Type B pancreatic cell (in vitro differentiated cells): ENCODE data around the gene ZC3H4. TPM values are rescaled to one million over a fixed set of nuclear protein-coding genes. Genes with fewer than 3 reads are reported as not detected.

Experiments
- DNase-seq: peaks from one replicate; pipeline ENCODE4 v3.0.0; 2021; ENCODE audit warnings: mixed read lengths; ENCODE audit not compliant: unreplicated experiment; ENCODE audit errors: extremely low spot score
- H3K27ac Mint-ChIP-seq: 2 replicates; pipeline ENCODE4 v1.8.0; 2021; ENCODE audit warnings: mild to moderate bottlenecking, mixed read lengths
- H3K27me3 Mint-ChIP-seq: 2 replicates; pipeline ENCODE4 v1.8.0; 2021; ENCODE audit warnings: mixed read lengths
- H3K36me3 Mint-ChIP-seq: 2 replicates; pipeline ENCODE4 v1.8.0; 2021; ENCODE audit warnings: mixed read lengths
- H3K4me1 Mint-ChIP-seq: one replicate; pipeline ENCODE4 v1.8.0; 2021; ENCODE audit warnings: mixed read lengths; ENCODE audit not compliant: unreplicated experiment
- H3K4me3 Mint-ChIP-seq: 2 replicates; pipeline ENCODE4 v1.8.0; 2021; ENCODE audit warnings: mild to moderate bottlenecking, mixed read lengths
- H3K9me3 Mint-ChIP-seq: 2 replicates; pipeline ENCODE4 v1.8.0; 2021; ENCODE audit warnings: mixed read lengths
- total RNA-seq: library from RNA; stranded (reverse); gene quantifications from 2 replicates; pipeline ENCODE4 v1.2.1, GENCODE V29; 2021; ENCODE audit warnings: low replicate concordance
- TF ChIP-seq, protein P1 (sequence below): fragments of 200-600 bp; sonication (generic); conservative IDR thresholded peaks from 2 replicates; pipeline ENCODE4 v1.5.0; 2021; ENCODE audit warnings: antibody characterized with exemption, mild to moderate bottlenecking

The ZC3H4 gene
- total RNA-seq, 1 donor from 2014 or later: 71.4 TPM

DNA sequence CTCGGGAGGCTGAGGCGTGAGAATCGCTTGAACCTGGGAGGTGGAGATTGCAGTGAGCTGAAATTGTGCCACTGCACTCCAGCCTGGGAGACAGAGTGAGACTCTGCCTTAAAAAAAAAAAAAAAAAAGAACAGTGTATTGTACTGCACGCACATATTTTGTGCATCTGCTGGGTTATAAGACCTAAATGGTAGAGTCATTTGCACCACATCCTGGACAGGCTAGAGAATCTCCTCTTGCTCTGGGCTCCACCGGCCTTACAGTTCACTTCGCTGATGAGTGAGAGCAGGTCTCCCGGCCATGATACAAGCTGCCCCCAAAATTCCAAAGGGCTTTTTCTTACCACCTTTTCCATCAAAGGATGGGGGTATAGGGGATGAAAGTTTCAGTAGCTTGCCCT lies 9.8 kb upstream of the ZC3H4 start:
- H3K36me3 Mint-ChIP-seq: no peaks in the 10 kb centered on the region
- TF ChIP-seq, protein P1, sequence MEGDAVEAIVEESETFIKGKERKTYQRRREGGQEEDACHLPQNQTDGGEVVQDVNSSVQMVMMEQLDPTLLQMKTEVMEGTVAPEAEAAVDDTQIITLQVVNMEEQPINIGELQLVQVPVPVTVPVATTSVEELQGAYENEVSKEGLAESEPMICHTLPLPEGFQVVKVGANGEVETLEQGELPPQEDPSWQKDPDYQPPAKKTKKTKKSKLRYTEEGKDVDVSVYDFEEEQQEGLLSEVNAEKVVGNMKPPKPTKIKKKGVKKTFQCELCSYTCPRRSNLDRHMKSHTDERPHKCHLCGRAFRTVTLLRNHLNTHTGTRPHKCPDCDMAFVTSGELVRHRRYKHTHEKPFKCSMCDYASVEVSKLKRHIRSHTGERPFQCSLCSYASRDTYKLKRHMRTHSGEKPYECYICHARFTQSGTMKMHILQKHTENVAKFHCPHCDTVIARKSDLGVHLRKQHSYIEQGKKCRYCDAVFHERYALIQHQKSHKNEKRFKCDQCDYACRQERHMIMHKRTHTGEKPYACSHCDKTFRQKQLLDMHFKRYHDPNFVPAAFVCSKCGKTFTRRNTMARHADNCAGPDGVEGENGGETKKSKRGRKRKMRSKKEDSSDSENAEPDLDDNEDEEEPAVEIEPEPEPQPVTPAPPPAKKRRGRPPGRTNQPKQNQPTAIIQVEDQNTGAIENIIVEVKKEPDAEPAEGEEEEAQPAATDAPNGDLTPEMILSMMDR: no peak
- peaks cover 9% of the 10 kb centered on the region for H3K4me1 Mint-ChIP-seq
- no peaks in the 10 kb centered on the region for H3K27me3 Mint-ChIP-seq
- no peak overlapping the region for H3K27ac Mint-ChIP-seq
- no peak for DNase-seq
- H3K4me3 Mint-ChIP-seq: no peak overlapping the region
- H3K9me3 Mint-ChIP-seq: no peaks in the 10 kb centered on the region

DNA sequence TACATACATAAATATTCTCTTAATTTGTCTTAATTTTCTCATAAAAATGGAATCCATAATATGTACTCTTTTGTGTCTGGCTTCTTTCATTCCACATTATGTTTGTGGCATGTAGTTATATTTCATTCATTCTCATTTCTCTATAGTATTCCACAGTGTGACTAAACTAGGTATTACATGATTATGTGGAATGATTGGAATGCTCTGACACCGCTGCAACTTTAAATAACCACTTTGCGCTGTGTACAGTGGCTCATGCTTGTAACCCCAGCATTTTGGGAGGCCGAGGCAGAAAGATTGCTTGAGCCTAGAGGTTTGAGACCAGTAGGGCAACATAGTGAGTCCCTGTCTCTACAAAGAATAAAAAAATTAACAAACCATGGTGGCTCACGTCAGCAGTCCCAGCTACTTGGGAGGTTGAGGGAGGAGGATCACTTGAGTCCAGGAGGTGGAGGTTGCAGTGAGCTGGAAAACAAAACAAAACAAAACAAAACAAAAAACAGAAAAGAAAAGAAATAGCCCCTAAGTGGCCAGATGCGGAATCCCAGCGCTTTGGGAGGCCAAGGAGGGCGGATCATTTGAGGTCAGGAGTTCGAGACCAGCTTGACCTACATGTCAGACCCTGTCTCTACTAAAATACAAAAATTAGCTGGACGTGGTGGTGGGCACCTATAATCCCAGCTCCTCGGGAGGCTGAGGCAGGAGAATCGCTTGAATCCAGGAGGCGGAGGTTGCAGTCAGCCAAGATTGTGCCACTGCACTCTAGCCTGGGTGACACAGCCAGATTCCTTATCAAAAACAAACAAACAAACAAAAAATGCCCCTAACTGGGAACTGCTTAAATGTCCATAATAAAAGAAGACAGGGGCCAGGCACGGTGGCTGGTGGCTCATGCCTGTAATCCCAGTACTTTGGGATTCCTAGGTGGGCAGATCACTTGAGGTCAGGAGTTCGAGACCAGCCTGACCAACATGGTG lies 9.1 kb upstream of the ZC3H4 start:
- peak overlapping the region; percentile 73 for H3K27ac Mint-ChIP-seq

DNA sequence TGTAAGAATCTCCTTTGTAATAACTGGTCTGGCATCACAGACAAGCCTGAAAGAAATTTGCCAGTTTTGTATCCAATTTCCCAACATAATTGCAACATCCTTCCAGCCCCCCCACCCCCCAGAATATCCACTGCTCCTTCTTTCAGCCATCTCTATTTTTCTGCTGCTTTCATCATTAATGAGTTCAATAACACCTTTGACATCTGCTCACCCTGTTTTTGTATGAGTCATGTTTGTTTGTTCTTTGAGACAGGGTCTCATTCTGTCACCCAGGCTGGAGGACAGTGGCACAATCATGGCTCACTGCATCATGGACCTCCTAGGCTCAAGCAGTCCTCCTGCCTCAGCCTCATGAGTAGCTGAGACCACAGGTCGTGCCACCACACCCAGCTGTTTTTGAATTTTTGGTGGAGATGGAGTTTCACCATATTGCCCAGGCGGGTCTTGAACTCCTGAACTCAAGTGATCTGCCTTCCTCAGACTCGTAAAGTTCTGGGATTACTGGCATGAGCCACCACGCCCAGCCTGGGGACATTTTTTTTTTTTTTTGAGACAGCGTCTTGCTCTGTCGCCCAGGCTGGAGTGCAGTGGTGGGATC lies 7.0 kb upstream of the ZC3H4 start:
- Mint-ChIP-seq H3K27ac (no peak overlapping the region), H3K4me1 (peaks cover 9% of the 10 kb centered on the region), H3K27me3 (no peaks in the 10 kb centered on the region), H3K4me3 (no peak overlapping the region), H3K36me3 (no peaks in the 10 kb centered on the region), H3K9me3 (no peaks in the 10 kb centered on the region)
- no peak for DNase-seq
- TF ChIP-seq, protein P1: no peak

More for the DNA sequence above, 9.1 kb upstream of the ZC3H4 start:
- Mint-ChIP-seq H3K9me3 (no peaks in the 10 kb centered on the region), H3K27me3 (no peaks in the 10 kb centered on the region), H3K4me3 (no peak overlapping the region), H3K4me1 (peaks cover 9% of the 10 kb centered on the region), H3K36me3 (no peaks in the 10 kb centered on the region)
- TF ChIP-seq, protein P1: no peak
- no peak for DNase-seq

DNA sequence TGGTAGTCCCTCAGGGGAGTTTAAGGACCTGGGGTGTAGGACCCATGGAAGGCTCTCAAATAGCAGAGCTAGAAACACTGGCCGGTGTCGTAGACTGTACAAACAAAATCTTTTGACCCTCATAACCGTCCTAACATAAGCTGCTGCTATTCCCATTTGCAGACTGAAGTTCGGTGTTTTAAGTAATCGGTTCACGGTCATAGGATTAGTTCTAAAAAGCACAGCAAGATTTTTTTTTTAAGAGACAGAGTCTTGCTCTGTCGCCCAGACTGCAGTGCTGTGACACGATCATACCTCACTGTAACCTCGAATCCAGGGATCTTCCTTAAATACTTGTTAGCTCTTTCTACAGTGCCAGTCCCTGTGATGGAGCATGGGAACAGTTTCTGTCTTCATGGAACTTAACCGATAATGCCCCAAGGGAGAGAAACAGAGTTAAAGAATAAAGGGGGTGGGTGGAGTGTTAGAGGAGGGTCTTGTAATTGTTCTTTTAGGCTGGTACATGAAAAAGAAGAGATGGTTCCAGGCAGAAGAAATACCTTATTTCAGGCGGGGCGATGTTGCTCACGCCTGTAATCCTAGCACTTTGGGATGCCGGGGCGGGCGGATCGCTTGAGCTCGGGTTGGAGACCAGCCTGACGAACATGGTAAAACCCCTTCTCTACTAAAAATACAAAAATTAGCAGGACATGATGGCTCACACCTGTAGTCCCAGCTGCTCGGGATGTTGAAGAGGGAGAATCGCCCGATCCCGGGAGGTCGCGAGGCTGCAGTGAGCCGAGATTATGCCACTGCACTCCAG lies 475 bp upstream of the ZC3H4 start:
- H3K9me3 Mint-ChIP-seq: no peaks in the 10 kb centered on the region
- peaks cover 23% of the 10 kb centered on the region for H3K4me1 Mint-ChIP-seq
- peak overlapping the region; percentile 95 for H3K4me3 Mint-ChIP-seq
- H3K36me3 Mint-ChIP-seq: peaks cover 18% of the 10 kb centered on the region
- TF ChIP-seq, protein P1: no peak
- H3K27me3 Mint-ChIP-seq: peaks cover 6% of the 10 kb centered on the region
- DNase-seq: no peak
- peak overlapping the region; percentile 100 for H3K27ac Mint-ChIP-seq

DNA sequence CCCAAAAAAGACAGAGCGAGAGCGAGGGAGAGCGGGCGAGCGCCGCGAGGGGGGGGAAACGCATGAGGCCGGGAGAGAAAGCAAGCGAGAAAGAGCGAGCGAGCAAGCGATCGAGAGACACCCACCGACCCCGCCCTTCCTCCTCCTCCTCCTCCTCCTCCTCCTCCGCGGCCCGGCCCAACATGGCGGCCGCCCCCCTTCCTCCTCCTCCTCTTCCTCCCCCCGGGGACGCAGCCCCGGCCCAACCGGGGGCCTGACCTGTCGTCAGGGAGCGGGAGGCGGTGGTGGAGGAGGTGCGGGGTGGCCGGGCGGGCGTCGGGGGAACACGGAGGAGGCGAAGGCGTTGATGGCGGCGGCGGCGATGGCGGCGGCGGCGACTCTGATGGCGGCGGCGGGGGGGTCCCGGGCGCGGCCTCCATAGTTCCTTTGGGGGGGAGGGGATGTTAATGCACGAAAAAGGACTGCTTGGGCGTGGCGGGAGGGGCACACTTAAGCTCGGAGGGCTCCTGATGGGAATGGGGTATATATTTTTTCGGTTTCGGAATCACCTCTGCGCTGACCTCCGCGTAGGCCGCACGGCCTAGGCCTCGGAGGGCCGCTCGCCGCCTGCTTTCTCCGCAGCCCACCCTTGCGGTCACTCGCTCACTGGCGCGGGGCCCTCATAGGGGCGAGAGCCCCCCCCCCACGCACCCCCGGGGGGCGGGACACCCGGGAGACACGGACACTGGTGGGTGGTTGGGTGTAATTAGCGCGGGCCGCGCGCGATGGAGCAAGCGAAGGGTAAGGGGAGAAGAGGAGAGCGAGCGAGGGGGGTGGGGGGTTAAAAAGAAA lies 1.2 kb downstream of the ZC3H4 start:
- Mint-ChIP-seq H3K27me3 (peaks cover 6% of the 10 kb centered on the region), H3K4me1 (peaks cover 37% of the 10 kb centered on the region), H3K4me3 (peak overlapping the region; percentile 95), H3K27ac (peak overlapping the region; percentile 100), H3K36me3 (peaks cover 18% of the 10 kb centered on the region), H3K9me3 (no peaks in the 10 kb centered on the region)
- DNase-seq: peak; percentile 85
- TF ChIP-seq, protein P1: no peak
